Stomach (tissue), 9 donors: ENCODE results near the gene FOXA2. TPM values are rescaled to one million over a fixed set of nuclear protein-coding genes. Genes with fewer than 3 reads are reported as not detected.

Experiments used
- DNase-seq, 2 donors: peaks; one replicate each; pipeline versions ENCODE4 v3.0.0 to v3.0.0-alpha.2; 2013 to 2019
- H3K27ac ChIP-seq, 5 donors: fragments of 200-600 bp in 4 of 5; sonication (generic) in 4 of 5; one replicate each; pipeline ENCODE4 v1.5.1; 2013 to 2019; ENCODE audit warnings: mild to moderate bottlenecking in 1 of 5, moderate library complexity in 1 of 5
- H3K27me3 ChIP-seq, 3 donors: fragments of 200-600 bp; sonication (generic); one replicate each; pipeline ENCODE4 v1.5.1; 2017 to 2019; ENCODE audit warnings: mixed run types in 1 of 3
- H3K36me3 ChIP-seq, 4 donors: fragments of 200-600 bp; sonication (generic); 1 replicate in 3 of 4; 2 replicates in 1 of 4; pipeline ENCODE4 v1.5.1; 2016 to 2019
- H3K4me1 ChIP-seq, 4 donors: fragments of 200-600 bp; sonication (generic); one replicate each; pipeline ENCODE4 v1.5.1; 2016 to 2019
- H3K4me3 ChIP-seq, 4 donors: fragments of 200-600 bp; sonication (generic) in 3 of 4; one replicate each; pipeline ENCODE4 v1.5.1; 2016 to 2019; ENCODE audit warnings: mild to moderate bottlenecking in 1 of 4
- H3K9me3 ChIP-seq, 4 donors: fragments of 200-600 bp; sonication (generic); one replicate each; pipeline ENCODE4 v1.5.1; 2016 to 2019
- CTCF ChIP-seq, 7 experiments: fragments of 450-650 bp in 4 of 7; fragments of 200-600 bp in 3 of 7; sonication (generic) in 3 of 7; IDR thresholded peaks; one replicate each; pipeline ENCODE4 v1.5.1; 2016 to 2019; ENCODE audit warnings: antibody characterized with exemption in 7 of 7, control low read depth in 2 of 7, mild to moderate bottlenecking in 1 of 7
- EP300 ChIP-seq: sonication (generic); formaldehyde crosslinking; IDR thresholded peaks from one replicate; pipeline ENCODE4 v1.6.1; 2017; ENCODE audit warnings: antibody characterized with exemption
- POLR2A ChIP-seq, 4 donors: fragments of 450-650 bp; IDR thresholded peaks; one replicate each; pipeline ENCODE4 v1.6.1; 2016; ENCODE audit warnings: antibody characterized with exemption in 4 of 4, control low read depth in 2 of 4, mild to moderate bottlenecking in 1 of 4, moderate library complexity in 1 of 4
- POLR2AphosphoS5 ChIP-seq, 3 donors: sonication (generic); formaldehyde crosslinking; IDR thresholded peaks; one replicate each; pipeline ENCODE4 v1.6.1; 2016; ENCODE audit warnings: antibody characterized with exemption in 3 of 3
- WGBS, 5 donors: extraction: QIAGEN DNeasy Blood & Tissue Kit in 3 of 5; methylation state at CpG; one replicate each; pipeline versions ENCODE4 v1.1.5 to v1.1.7; 2013 to 2018; 5-methylcytosine and 5-hydroxymethylcytosine counted together
- intact Hi-C: fragments of 100-400 bp; cut with DNase I; formaldehyde crosslinking; loops from one replicate; pipeline ENCODE4 v1.15.1; 2023; ENCODE audit warnings: low total_unique reads
- polyA plus RNA-seq, 3 donors: library from polyadenylated mRNA; stranded (reverse); fragments of 200-250 nt; gene quantifications; one replicate each; pipeline ENCODE4 v1.2.3, GENCODE V29; 2013
- total RNA-seq, 5 donors: library from RNA; depleted of rRNA; stranded (reverse); fragments of >200 nt; gene quantifications; one replicate each; pipeline versions ENCODE4 v1.1.0 to v1.2.3, GENCODE V29; 2014 to 2016
- donor health status: healthy with polysubstance abuse.
- donor health status: Bipolar disorder and iron deficiency.
- donor health status: healthy.

Gene FOXA2
- total and polyA plus RNA-seq, 8 donors = 7.5 to 62.0 (median 20.3) TPM

- intact Hi-C loops = no loop called here
- TF ChIP-seq CTCF (IDR thresholded peaks at IDR 0.05) (peak in 5 of 7 experiments; percentile 49 to 83 (median 78)), EP300 (no peak), POLR2A (IDR thresholded peaks at IDR 0.05) (no peak)
- H3K4me3 ChIP-seq = peak overlapping the region; percentile 24 to 47 (median 34)
- peak; percentile 79 to 80 for DNase-seq
- H3K27me3 ChIP-seq = peaks cover 10 to 100% (median 58%) of the 10 kb centered on the region in 3 donors
- WGBS, 5 donors = 3 to 6% (median 5%) methylated on average over 44 to 47 of the region's 47 CpGs
- H3K4me1 ChIP-seq = peaks cover 10 to 51% (median 42%) of the 10 kb centered on the region in 4 donors
- peaks cover 0 to 5% (median 0%) of the 10 kb centered on the region in 4 donors for H3K36me3 ChIP-seq
- peak overlapping the region; percentile 46 to 57 (median 52) for H3K27ac ChIP-seq
- no peaks in the 10 kb centered on the region for H3K9me3 ChIP-seq
Measured at GRCh38 chr20:22586645-22587310, 2.4 kb upstream of the FOXA2 start.

GRCh38 chr20:22585786-22586493, 1.6 kb upstream of the FOXA2 start:
- DNase-seq = no peak
- 37 to 71% (median 61%) methylated on average over 20 to 29 of the region's 29 CpGs for WGBS, 5 donors
- intact Hi-C loops = no loop called here
- Histone ChIP-seq H3K9me3 (no peaks in the 10 kb centered on the region), H3K4me3 (peak overlapping the region in 1 of 4 donors; percentile 58), H3K36me3 (peaks cover 0 to 5% (median 0%) of the 10 kb centered on the region in 4 donors), H3K27me3 (peaks cover 10 to 100% (median 59%) of the 10 kb centered on the region in 3 donors), H3K27ac (peak overlapping the region in 4 of 5 donors; percentile 88 to 95 (median 90)), H3K4me1 (peaks cover 10 to 52% (median 42%) of the 10 kb centered on the region in 4 donors)
- no peak for TF ChIP-seq CTCF (IDR thresholded peaks at IDR 0.05)

GRCh38 chr20:22584922-22585785, 782 bp upstream of the FOXA2 start:
- Histone ChIP-seq H3K4me3 (peak overlapping the region; percentile 43 to 66 (median 52)), H3K27ac (peak overlapping the region; percentile 88 to 95 (median 92)), H3K27me3 (peaks cover 10 to 100% (median 60%) of the 10 kb centered on the region in 3 donors), H3K36me3 (peaks cover 0 to 5% (median 0%) of the 10 kb centered on the region in 4 donors), H3K4me1 (peaks cover 10 to 55% (median 43%) of the 10 kb centered on the region in 4 donors), H3K9me3 (no peaks in the 10 kb centered on the region)
- DNase-seq = peak in 1 of 2 donors; percentile 57
- TF ChIP-seq POLR2AphosphoS5 (IDR thresholded peaks at IDR 0.05) (peak in 1 of 3 donors; percentile 15), EP300 (no peak)
- 3 to 6% (median 4%) methylated on average over 46 to 58 of the region's 58 CpGs for WGBS, 5 donors
- intact Hi-C loops = no loop called here

GRCh38 chr20:22583773-22584521, 425 bp downstream of the FOXA2 start:
- H3K4me3 ChIP-seq = peak overlapping the region; percentile 43 to 66 (median 52)
- TF ChIP-seq EP300 (no peak), POLR2AphosphoS5 (IDR thresholded peaks at IDR 0.05) (peak in 2 of 3 donors; percentile 35 to 68), CTCF (IDR thresholded peaks at IDR 0.05) (peak in 1 of 7 experiments; percentile 7), POLR2A (IDR thresholded peaks at IDR 0.05) (peak in 2 of 4 donors; percentile 42 to 44)
- DNase-seq = peak; percentile 85 to 96
- H3K27me3 ChIP-seq = peaks cover 10 to 100% (median 69%) of the 10 kb centered on the region in 3 donors
- H3K4me1 ChIP-seq = peaks cover 18 to 66% (median 52%) of the 10 kb centered on the region in 4 donors
- peaks cover 0 to 5% (median 0%) of the 10 kb centered on the region in 4 donors for H3K36me3 ChIP-seq
- WGBS, 5 donors = 0 to 3% (median 1%) methylated on average over 32 to 41 of the region's 41 CpGs
- intact Hi-C loops = no loop called here
- H3K27ac ChIP-seq = peak overlapping the region; percentile 88 to 95 (median 92)
- no peaks in the 10 kb centered on the region for H3K9me3 ChIP-seq
